COLO829 (cell line): ENCODE results near the gene PYROXD2.
A peak's percentile ranks its signal among the peaks of the same experiment; 100 is the strongest.
"Not testable (repeated sequence)": the region's sequence is repeated elsewhere in the genome, so short reads cannot be mapped to it uniquely, and the experiment has no call there.

Experiments used
- DNase-seq: peaks from one replicate; pipeline ENCODE4 v3.0.0; 2012; ENCODE audit warnings: low spot score

PYROXD2 gene

DNA sequence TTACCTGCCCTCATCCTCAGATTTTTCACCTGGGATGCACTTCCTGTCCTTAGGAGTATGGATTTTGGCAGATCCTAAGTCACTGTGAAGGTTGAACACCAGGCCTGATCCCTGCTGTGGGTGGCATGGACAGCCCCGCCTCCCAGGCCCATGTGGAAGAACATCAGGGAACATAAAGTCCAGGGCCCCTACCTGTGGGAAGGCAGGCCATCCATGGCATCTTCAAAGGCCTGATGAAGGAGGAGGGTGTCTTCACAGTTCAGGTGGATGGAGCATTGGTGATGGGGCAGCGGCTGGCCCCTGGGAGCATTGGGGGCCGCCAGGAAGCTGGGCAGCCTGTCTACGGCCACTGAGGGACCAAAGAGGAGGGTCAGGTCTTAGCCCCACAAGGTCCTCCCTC is 24.6 kb downstream of the PYROXD2 start:
- no peak for DNase-seq

DNA sequence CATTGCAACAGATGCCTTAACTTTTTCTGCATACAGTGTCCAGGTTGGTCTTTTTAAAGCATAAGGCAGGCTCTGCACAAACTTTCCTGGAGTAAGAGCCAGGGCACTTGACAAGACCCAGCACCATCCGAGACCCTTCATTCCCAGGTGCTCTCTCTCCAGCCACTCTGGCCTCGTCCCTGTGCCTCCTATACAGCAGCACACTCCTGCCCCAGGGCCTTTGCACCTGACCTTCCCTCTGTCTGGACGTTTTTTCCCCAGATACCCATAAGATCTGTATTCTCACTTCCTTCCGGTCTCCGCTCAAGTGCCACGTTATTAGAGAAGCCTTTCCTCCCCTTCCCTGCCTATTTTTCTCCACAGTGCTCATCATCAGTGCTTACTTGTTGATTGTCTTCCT is 25.6 kb downstream of the PYROXD2 start:
- DNase-seq = no peak

DNA sequence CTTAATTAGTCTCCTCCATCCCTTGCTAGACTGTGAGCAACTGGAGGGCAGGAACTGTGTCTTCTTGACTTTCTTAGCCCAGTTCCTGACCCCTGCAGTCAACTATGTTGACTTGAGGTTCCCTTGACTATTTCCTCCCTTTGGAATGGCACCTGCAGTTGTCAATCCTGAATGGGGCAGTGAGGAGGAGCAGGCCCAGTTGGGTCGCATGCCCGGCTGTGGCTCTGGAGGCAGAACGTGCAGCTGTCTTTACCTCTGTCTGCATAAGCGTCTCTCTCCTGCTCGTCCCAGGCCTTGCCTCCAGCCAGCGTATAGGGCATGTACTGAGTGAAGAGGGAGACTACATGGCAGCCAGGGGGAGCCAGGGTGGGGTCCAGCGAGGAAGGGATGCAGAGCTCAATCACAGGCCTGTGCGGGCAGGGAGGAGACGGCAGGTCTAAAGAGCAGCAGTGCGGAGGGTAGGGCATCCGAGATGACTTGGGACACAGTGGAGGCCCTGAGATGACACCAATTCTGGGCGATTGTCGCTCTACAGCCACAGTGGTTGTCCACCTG is 26.8 kb downstream of the PYROXD2 start:
- no peak for DNase-seq

DNA sequence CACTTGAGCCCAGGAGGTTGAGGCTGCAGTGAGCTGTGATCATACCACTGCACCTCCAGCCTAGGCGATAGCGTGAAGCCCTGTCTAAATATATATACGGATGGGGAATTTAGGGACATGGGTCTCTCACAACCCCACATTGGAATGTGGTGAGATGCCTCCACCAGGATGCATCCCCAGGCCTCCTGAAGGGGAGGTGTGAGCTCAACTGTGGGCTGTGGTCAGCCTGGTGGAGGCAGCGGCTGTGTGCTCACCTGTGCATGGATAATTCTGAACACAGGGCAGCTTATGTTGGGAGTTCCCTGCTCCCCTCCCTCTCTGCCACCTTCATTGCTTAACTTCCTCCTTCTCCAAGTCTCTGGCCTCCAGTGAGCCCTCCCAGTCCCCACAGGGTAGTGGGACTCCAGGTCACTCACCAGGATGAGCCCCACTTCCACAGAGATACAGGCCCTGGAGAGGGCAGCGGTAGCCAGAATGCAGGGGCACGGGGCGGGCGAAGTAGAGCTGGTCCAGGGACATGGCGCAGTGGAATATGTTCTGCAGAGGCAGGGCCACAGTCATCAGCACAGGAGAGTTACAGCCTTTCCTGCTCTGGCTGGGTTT is 30.4 kb downstream of the PYROXD2 start:
- DNase-seq = no peak

DNA sequence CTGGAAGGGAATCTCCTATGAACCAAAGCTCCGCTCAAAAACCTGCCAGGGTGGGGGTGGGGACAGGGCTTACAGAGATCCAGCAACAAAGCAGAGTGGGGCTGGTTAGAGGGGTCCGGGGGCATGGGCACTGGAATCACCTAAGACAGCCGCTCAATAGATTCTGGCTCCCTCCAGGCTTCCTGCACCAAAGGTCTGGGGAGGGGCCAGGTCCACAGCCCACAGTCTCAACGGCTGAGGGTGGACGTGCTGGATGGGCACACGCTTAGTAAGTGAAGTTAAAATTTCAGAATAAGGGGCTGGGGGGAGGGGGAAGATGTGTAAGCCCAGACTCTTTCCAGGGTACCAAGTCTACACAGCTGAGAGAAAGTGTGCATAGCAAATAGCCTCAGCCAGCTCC is 31.1 kb downstream of the PYROXD2 start:
- DNase-seq = no peak

DNA sequence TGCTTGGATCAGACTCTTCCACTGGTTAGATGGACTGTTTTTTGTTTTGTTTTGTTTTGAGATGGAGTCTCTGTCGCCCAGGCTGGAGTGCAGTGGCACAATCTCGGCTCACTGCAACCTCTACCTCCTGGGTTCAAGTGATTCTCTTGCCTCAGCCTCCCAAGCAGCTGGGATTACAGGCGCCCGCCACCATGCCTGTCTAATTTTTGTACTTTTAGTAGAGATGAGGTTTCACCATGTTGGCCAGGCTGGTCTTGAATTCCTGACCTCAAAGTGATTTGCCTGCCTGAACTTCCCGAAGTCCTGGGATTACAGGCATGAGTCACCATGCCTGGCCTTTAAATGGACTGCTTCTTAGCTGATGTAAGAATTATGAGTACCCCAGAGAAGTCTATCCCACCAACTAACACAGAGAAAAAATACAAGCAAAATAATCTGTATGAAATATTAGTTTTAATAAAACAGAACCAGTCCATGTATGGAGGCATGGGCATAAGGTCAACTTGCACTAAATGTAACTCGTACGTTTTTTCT is 31.8 kb downstream of the PYROXD2 start:
- DNase-seq = not testable (repeated sequence)

DNA sequence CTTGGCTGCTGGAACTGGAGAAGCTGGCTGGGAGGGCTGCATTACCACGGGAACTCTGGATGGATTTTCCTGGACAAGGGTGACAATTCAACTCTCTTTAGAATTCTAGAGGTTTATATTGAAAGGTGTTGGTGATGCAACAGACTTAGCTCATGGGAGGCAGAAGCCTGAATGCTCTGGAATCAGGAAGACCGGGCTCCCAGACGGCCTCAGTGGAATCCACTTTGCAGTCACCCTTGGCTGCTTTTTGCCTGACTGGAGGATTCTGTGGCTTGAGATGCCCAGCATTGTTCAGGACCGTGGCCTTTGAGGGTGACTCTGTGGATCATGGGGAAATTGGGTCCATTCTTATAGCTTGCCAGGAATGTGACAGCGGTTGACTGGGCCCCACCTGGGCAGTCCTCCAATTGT is 32.3 kb downstream of the PYROXD2 start:
- no peak for DNase-seq

DNA sequence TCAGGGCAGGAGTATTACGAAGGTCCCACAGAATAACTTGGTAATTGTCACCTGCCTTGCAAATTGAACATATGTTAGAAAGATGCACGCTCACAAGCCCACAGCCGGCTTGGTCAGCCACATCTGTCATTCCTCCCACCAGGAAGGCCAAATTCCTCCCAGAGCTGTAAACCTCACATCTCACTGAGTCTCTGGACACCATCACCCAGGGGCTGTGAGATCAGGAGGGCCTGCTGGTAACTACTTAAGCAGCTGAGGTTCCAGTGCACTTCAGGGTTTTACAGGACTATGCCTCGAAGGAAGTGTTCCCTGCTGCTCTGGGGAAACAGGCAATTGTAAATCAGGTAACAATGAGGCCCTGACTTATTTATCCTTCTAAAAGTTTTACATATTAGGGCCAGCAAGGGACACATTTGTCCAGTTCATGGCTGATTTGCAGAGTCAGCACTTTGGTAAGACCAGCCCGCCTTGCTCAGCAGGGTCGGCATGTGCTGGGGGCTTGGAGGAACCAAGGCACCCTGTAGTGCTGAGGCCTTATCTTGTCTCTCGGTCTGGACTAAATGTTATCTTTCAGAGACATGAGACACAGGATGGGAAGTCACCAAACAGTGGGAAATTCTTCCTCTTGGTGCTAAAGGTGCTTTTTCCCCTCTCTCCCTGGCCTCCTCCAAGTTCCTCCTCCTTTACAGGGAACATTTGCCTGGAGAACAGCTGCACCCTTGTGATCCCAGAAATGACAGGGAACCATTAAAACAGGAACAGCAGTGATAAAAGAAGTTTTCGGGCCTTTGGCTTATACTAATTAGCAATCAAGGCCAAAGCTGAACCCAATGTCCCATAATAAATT is 34.3 kb downstream of the PYROXD2 start:
- no peak for DNase-seq

DNA sequence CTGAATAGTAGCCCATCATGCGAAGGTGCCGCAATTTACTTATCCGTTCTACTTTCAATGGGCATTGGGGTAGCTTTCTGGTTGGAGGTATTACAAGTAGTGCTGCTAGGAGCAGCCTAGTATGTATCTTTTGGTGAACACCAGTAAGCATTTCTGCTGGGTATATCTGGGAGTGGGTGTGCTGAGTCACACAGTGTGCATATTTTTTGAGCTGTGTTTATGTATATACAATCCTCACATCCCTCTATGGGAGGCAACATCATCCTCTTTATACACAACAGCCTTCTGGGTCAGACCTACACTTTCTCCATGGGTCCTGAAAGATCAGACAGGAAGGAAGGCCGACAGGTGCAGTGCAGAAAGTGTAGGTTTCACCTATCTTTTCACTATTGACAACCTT is 36.3 kb downstream of the PYROXD2 start:
- DNase-seq = no peak

DNA sequence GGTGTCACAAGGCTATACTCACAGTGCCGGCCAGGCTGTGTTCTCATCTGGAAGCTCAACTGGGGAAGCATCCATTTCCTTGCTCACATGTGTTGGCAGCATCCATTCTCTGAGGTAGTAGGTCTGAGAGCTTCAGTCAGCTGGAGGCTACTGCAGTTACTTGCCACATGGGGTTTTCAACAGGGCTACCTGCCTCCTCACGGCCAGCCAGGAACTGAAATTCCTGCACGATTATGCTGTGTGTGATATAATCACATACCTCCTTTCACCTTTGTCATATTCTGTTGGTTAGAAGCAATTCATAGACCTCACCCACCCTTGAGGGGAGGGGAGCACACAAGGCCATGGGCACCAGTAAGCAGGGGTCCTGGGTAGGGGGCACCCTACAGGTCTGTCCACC is 37.4 kb downstream of the PYROXD2 start:
- no peak for DNase-seq

DNA sequence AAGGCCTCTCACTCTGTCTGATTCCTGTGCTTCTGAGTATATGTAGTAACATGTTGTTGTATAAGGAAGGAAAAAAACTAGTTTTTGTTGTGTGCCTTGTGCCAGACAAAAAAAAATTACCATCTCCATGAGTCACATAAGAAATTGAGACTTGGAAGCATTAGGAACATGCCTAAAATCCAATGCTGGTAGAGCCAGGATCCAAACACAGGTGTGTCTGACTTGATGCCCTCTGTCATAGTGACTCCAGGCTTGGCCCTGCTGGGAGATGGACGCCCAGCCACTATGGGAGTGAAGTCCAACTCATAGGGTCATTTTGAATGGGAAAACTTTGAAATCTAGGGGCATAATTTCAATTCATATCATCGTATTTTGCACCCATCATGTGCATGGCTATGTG is 38.0 kb downstream of the PYROXD2 start:
- no peak for DNase-seq

DNA sequence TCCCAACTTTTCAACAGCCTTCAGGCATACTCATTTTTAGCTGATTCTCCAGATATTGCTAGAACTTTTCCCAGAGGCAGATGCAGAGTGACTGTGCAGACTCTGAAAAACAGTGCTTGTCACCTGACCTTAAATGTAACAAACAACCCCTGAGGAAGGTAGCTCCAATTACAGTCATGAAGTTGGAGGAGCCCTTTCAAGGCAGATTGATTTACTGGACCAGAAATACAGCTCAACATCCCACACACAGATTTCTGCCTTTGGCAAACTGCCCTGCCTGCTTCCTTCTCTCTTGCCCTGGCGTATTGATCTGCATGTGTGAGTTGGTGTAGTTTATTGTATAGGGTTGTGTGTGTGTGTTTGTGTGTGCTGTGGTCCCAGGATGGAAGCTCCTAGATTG is 38.5 kb downstream of the PYROXD2 start:
- no peak for DNase-seq

DNA sequence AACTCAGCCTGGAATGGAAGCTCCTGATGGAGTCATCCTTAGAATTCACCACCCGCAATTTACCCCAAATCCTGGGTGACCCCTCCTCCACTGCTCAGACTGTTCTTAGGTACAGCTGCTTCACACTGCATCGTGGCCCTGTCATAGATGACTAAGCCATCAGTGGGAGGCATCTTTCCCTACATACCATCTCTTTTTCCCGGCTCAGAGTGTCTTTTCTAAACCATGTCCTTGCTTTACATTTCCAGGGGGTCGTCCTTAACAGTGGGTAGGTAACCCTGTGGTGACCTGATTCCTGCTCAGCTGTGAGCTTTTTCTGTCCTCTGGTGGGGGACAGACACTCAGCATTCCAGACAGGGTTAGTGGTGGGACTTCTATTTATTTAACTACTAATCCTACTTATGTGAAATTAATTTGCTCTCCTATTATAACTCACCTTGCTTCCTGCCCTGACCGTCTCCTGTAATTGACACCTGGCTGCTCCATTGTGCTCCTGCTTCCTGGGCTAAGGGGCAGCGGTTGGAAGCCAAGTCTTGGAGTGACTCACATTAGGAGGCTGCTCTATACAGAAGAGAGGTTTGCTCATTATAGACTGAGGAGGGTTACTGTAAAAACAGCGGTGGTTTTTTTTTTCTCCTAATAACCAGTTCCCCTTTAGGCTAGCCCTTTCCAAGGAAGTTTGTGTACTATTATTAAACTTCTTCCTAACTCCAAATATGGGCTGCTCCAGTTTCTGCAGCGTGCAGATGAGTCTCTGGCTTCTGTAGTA is 40.6 kb downstream of the PYROXD2 start:
- DNase-seq = no peak

DNA sequence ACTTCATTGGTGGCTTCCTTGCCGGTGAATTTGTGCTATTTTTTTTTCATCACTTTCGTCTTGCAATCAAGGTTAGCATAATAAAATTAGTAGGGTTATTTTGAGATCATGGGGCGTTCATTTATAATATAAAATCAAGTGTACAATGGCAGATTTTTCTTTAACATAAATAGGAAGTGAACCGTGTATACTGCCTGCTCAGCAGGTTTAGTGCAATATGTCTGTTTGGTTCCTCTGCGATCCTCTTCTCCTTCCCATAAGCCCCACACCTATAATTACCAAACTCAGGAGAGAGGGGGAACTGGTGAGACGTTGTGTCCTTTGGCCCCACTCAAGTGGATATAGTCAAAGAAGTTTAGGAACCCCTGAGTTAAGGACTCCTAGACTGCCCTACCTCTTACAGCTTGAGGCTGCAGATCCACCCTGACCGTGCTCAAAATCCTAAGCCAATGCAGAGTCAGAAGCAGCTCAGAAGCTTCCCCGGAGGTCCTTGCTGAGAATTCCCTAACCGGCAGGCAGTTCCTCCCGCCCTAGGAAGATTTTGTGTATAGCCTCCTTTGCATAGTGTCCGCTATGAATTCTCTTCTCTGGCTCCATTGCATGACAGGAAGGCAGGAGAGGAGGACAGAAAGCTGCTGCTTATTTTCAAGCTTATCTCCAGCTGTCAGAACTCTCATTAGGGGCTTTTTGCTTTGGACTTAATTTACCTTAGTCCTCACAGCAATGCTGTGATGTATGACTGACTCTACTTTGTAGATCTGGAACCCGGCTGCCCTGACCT is 41.5 kb downstream of the PYROXD2 start:
- no peak for DNase-seq

DNA sequence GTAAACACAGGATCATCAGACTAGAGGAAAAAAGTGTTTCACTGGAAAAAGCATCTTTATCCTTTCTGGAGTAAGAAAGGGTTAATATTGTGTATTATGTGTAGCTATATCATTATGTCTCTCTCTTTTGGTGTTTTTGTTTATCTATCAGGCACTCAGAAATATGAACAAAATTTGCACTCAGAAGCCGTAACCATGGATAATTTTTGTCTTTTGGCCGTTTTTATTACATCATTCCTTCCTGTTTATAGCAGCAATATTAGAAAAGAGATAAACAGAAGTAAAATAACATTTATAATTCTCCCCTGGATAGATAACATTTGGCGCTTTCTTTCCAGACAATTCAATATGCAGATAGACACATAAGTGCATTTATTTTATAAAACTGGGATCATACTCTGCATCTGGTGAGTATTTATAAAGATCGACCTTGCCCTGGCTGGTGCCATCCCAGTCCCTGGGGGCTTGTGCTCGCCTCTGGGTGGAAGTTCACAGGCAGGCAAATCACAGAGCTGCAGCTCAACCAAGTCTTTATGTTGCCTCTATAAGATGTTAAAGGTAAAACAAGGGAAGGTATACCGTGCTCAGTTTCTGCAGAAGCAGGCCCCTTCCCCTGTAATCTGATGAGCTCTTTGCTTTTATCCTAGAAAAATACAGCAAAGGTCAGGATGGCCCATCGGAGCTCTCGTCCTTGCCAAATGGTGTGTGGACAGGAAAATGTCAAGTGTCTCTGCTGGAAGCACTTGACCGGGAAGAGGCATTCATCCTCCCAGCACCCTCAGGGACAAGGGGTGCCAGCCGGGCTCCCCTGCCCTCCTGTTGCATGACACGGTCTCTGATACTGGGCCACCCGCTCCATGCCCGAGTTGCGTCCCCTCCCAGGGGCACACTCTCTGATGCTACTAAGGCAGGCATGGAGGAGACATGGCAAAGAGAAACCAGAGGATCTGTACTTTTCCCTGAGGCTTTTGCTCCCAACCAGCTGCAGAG is 43.9 kb downstream of the PYROXD2 start:
- DNase-seq = no peak

DNA sequence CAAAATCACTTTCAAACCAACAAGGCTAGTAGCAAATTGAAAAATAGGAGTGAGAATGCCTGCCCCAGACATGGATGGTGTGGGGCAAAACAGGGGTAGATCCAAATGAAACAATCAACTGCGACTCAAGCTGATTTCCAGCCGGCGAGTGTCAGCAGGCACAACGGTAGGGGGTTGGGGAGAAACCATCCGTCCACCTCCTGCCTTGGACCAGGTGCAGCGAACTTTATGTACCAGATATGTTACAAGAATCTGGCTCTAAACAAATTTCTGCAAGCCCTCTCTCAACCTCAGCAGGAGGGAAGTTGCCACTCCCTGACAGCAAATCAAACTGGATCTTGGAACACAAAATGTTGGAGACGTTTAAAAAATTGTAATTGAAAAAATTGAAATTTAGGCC is 45.2 kb downstream of the PYROXD2 start:
- DNase-seq = no peak

DNA sequence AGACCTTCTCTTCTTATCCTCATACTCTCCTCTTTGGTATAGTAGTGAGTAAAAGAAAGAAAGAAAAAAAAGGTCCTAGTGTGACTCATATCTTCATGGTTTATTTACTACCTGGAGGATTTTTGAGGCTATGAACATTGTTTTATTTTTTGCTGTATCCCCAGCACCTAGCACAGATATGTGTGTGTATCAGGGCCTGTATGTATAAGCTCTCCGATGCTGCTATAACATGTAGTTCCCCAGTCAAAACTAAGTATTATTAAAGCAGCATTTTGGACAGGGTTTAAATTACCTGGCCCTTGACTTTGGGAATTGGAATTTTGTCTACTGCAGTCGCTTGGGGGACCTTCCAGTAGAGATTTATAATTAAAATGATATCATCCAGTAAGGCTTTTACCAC is 46.3 kb downstream of the PYROXD2 start:
- no peak for DNase-seq

DNA sequence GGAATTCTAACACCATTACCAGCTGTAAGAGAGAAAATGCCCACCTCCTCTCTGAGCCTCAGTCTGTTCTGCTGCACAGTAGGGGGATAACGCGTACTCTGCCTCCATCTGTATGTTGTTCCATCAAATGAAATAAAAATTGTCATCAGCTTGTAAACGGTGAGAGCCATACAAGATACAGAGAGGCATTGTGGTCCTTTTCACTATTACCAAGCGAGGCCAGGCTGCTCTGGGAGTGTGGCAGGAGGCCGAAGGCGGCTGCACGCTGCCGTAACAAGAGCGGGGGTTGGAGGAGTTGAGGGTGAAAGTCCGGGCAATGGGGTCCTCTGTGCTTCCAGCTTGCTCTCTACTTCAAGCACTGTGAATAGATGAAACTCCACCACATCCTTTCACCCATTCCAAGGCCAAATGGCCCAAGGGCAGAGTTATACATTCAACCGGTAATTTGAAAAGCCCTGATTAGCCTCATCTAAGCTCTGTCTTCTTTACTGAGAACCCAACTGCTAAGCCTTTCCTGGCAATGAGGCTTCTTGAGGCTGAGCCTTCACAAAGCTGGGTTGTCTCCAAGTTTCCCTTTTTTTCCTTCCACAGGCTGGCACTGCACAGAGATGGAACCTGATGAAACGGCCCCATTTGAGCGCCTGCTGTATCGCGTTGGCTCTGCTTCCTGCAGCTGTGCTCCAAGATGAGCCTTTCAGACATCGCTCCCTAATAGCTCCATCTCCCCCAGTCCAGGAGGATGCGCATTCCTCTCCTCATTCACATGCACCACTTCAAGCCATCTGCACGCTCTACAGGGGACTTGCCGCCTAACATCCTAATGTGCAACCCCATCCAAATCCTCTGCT is 47.2 kb downstream of the PYROXD2 start:
- DNase-seq = no peak

DNA sequence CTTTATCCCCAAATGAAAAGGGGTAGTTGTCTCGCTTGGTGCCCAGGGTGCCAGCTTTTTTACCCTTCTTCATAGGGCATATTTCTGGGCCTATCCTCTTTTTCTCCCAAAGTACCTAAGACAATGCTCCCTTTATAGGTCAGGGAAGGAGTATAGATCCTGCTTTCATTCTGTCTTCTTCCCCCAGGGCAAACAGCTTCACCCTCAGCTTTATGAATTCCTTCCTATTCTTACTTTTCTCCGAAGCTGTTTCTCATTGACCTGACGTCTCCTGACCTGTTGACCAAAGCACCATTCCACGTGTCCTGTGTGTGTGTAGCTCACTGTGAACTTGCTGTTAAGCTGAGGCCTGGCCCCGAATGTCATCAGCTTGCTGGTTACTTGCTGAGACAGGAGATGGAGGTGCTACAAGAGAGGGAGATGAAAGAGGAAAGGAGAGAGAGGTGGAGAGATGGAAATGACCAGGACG is 48.9 kb downstream of the PYROXD2 start:
- DNase-seq = peak; percentile 92
